ENCODE measurements around the gene GALNS.

DNA sequence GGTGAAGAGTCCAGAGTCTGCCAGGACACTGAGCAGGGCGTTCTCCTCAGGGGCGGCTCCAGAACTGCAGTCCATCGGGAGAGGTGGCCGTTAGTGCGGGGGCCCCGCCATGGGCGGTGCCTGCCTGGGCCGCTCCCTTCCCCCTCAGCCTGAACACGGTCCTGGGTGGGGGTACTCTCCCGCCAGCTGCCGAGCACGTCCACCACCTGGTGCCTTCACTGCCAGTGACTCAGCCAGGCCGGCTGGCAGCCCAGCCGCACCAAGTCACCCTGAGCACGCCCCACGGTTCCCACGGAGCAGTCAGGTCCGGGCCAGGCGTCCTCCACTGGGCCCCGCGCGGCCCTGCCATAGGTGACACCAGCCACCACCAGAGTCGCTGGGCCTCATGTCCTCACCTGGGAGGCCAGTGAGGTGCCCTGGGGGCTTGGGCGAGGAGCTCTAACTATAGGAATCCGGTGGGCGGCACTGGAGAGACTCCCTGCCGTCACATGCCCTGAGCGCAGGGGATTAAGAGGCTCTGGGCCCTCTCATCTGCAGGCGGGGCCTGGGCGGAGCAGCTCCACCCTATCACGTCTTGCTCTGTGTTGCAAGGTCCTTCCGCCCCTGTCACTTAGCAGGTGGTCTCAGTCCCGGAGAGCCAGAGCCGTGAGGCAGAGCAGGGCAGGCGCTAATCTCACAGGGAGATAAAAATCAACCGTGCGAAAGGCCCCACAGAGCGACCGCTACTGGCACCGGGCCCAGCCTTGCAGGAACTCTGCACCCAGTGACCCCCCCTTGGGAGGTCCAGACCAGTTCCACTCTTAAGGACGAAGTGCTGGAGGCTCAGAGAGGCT, 86.1 kb downstream of the GALNS start:
- TF ChIP-seq POLR2AphosphoS5 (IDR thresholded peaks at IDR 0.05; ENCODE audit: borderline replicate concordance, low read depth, low read length) = peak; percentile 41; the same call in 1 of the 2 replicates
- no peak for TF ChIP-seq EZH2 (IDR thresholded peaks at IDR 0.05)
- TF ChIP-seq FOXP2 (optimal IDR thresholded peaks at IDR 0.05; ENCODE audit: control extremely low read depth, extremely low read length, insufficient read depth) = no peak

Data from SK-N-MC (cell line).